WTC11 (cell line): ENCODE results near the gene CDKL2. TPM values are rescaled to one million over a fixed set of nuclear protein-coding genes. Genes with fewer than 3 reads are reported as not detected.
"Not testable (repeated sequence)": the region's sequence is repeated elsewhere in the genome, so short reads cannot be mapped to it uniquely, and the experiment has no call there.

ENCODE experiments used
- ATAC-seq: fragments of 200-7000 bp; cut with Tn5 transposase; 2 replicates; pipeline ENCODE4 v1.10.0; 2021; ENCODE audit warnings: mild to moderate bottlenecking, moderate library complexity
- CTCF ChIA-PET: fragments of 300-600 bp; sonication (Branson Sonifier 250); formaldehyde crosslinking; loops from one replicate; lab custom pipeline; 2021; ENCODE audit warnings: antibody characterized with exemption; lab: Charles Lee
- POLR2A ChIA-PET: fragments of 350-600 bp; sonication (Branson Sonifier 250); formaldehyde crosslinking; loops from one replicate; lab custom pipeline; 2021; ENCODE audit warnings: antibody characterized with exemption; lab: Charles Lee
- DNase-seq: peaks from one replicate; pipeline ENCODE4 v3.0.0; 2021; ENCODE audit warnings: low spot score
- H3K27ac Mint-ChIP-seq: 2 replicates; pipeline ENCODE4 v1.8.0; 2021; ENCODE audit warnings: mixed read lengths
- H3K27me3 Mint-ChIP-seq: 2 replicates; pipeline ENCODE4 v1.8.0; 2021; ENCODE audit warnings: low read depth, mild to moderate bottlenecking, moderate library complexity, mixed read lengths
- H3K36me3 Mint-ChIP-seq: 2 replicates; pipeline ENCODE4 v1.8.0; 2021; ENCODE audit warnings: mixed read lengths
- H3K4me1 Mint-ChIP-seq: 2 replicates; pipeline ENCODE4 v1.8.0; 2022; ENCODE audit warnings: mixed read lengths
- H3K4me3 Mint-ChIP-seq: 2 replicates; pipeline ENCODE4 v1.8.0; 2021; ENCODE audit warnings: mild to moderate bottlenecking, moderate library complexity, mixed read lengths
- H3K9me3 Mint-ChIP-seq: 2 replicates; pipeline ENCODE4 v1.8.0; 2021; ENCODE audit warnings: mixed read lengths
- ATF1 ChIP-seq: sonication (generic); formaldehyde crosslinking; IDR thresholded peaks from 2 replicates; pipeline ENCODE4 v1.8.1; 2023; ENCODE audit warnings: mild to moderate bottlenecking, moderate library complexity, missing genetic modification reagents
- CREM ChIP-seq: sonication (generic); formaldehyde crosslinking; IDR thresholded peaks from 2 replicates; pipeline ENCODE4 v1.8.1; 2022; ENCODE audit warnings: mild to moderate bottlenecking, missing genetic modification reagents, moderate library complexity
- ELF4 ChIP-seq: sonication (generic); formaldehyde crosslinking; IDR thresholded peaks from 2 replicates; pipeline ENCODE4 v1.8.1; 2022; ENCODE audit warnings: low read depth, mild to moderate bottlenecking, moderate library complexity, missing genetic modification reagents
- EMX1 ChIP-seq: fragments of 250-450 bp; sonication (Bioruptor Pico); IDR thresholded peaks from 2 replicates; pipeline ENCODE4 v1.8.0; 2021; ENCODE audit warnings: mild to moderate bottlenecking
- ESRRA ChIP-seq: sonication (generic); formaldehyde crosslinking; IDR thresholded peaks from 2 replicates; pipeline ENCODE4 v1.8.1; 2022; ENCODE audit warnings: mild to moderate bottlenecking, missing genetic modification reagents, borderline replicate concordance
- GABPB1 ChIP-seq: sonication (generic); formaldehyde crosslinking; IDR thresholded peaks from 2 replicates; pipeline ENCODE4 v1.8.1; 2023; ENCODE audit warnings: mild to moderate bottlenecking, missing genetic modification reagents
- JUN ChIP-seq: sonication (generic); formaldehyde crosslinking; IDR thresholded peaks from 2 replicates; pipeline ENCODE4 v1.8.0; 2023; ENCODE audit warnings: mild to moderate bottlenecking, missing genetic modification reagents
- KAT7 ChIP-seq: sonication (generic); formaldehyde crosslinking; IDR thresholded peaks from 2 replicates; pipeline ENCODE4 v1.8.1; 2023; ENCODE audit warnings: missing genetic modification reagents, mild to moderate bottlenecking, borderline replicate concordance
- MAX ChIP-seq: sonication (generic); formaldehyde crosslinking; IDR thresholded peaks from 2 replicates; pipeline ENCODE4 v1.8.0; 2022; ENCODE audit warnings: mild to moderate bottlenecking, missing genetic modification reagents
- MXD4 ChIP-seq: fragments of 250-450 bp; sonication (Bioruptor Pico); IDR thresholded peaks from 2 replicates; pipeline ENCODE4 v1.8.0; 2021; ENCODE audit warnings: mild to moderate bottlenecking, moderate library complexity, borderline replicate concordance
- MYBL2 ChIP-seq: sonication (generic); formaldehyde crosslinking; IDR thresholded peaks from 2 replicates; pipeline ENCODE4 v1.8.1; 2023; ENCODE audit warnings: mild to moderate bottlenecking, moderate library complexity, missing genetic modification reagents
- NR1H2 ChIP-seq: sonication (generic); formaldehyde crosslinking; IDR thresholded peaks from 2 replicates; pipeline ENCODE4 v1.9.0; 2021; ENCODE audit warnings: mild to moderate bottlenecking, moderate library complexity, missing genetic modification reagents
- PRRX2 ChIP-seq: fragments of 250-450 bp; sonication (Bioruptor Pico); IDR thresholded peaks from 2 replicates; pipeline ENCODE4 v1.8.0; 2021; ENCODE audit warnings: mild to moderate bottlenecking
- SMAD3 ChIP-seq: sonication (generic); formaldehyde crosslinking; IDR thresholded peaks from 2 replicates; pipeline ENCODE4 v1.8.0; 2022; ENCODE audit warnings: missing genetic modification reagents, mild to moderate bottlenecking, borderline replicate concordance
- TCF7 ChIP-seq: sonication (generic); formaldehyde crosslinking; IDR thresholded peaks from 2 replicates; pipeline ENCODE4 v1.8.0; 2022; ENCODE audit warnings: mild to moderate bottlenecking, low read depth, missing genetic modification reagents, moderate library complexity
- USF1 ChIP-seq: sonication (generic); formaldehyde crosslinking; IDR thresholded peaks from 2 replicates; pipeline ENCODE4 v1.8.0; 2022; ENCODE audit warnings: mild to moderate bottlenecking, missing genetic modification reagents
- ZBTB21 ChIP-seq: sonication (generic); formaldehyde crosslinking; IDR thresholded peaks from 2 replicates; pipeline ENCODE4 v1.8.1; 2023; ENCODE audit warnings: mild to moderate bottlenecking, missing genetic modification reagents, borderline replicate concordance
- ZMAT4 ChIP-seq: fragments of 250-450 bp; sonication (Bioruptor Pico); IDR thresholded peaks from 2 replicates; pipeline ENCODE4 v1.9.0; 2021; ENCODE audit warnings: mild to moderate bottlenecking
- ZNF232 ChIP-seq: sonication (generic); formaldehyde crosslinking; IDR thresholded peaks from 2 replicates; pipeline ENCODE4 v1.8.0; 2022; ENCODE audit warnings: mild to moderate bottlenecking, missing genetic modification reagents
- ZNF396 ChIP-seq: fragments of 250-450 bp; sonication (Bioruptor Pico); IDR thresholded peaks from 2 replicates; pipeline ENCODE4 v1.8.0; 2021; ENCODE audit warnings: mild to moderate bottlenecking, moderate library complexity, borderline replicate concordance
- ZNF416 ChIP-seq: fragments of 250-450 bp; sonication (Bioruptor Pico); IDR thresholded peaks from 2 replicates; pipeline ENCODE4 v1.9.0; 2021; ENCODE audit warnings: mild to moderate bottlenecking, inconsistent platforms
- ZNF671 ChIP-seq: fragments of 250-450 bp; sonication (Bioruptor Pico); IDR thresholded peaks from 2 replicates; pipeline ENCODE4 v1.8.0; 2021; ENCODE audit warnings: mild to moderate bottlenecking
- ZSCAN18 ChIP-seq: fragments of 250-450 bp; sonication (Bioruptor Pico); IDR thresholded peaks from 2 replicates; pipeline ENCODE4 v2.1.2; 2022; ENCODE audit warnings: mild to moderate bottlenecking, moderate library complexity
- total RNA-seq: library from RNA; stranded (reverse); gene quantifications from 3 replicates; pipeline ENCODE4 v1.2.3, GENCODE V29; 2021
- TF ChIP-seq, protein P1 (sequence below): sonication (generic); formaldehyde crosslinking; IDR thresholded peaks from 2 replicates; pipeline ENCODE4 v1.8.1; 2022; ENCODE audit warnings: low read depth, missing genetic modification reagents, borderline replicate concordance
- TF ChIP-seq, protein P2 (sequence below): sonication (generic); formaldehyde crosslinking; IDR thresholded peaks from 2 replicates; pipeline ENCODE4 v1.8.0; 2023; ENCODE audit warnings: missing genetic modification reagents
- TF ChIP-seq, protein P3 (sequence below): sonication (generic); formaldehyde crosslinking; IDR thresholded peaks from 2 replicates; pipeline ENCODE4 v1.8.1; 2023; ENCODE audit warnings: mild to moderate bottlenecking, missing genetic modification reagents
- TF ChIP-seq, protein P4 (sequence below): sonication (generic); formaldehyde crosslinking; IDR thresholded peaks from 2 replicates; pipeline ENCODE4 v1.8.1; 2022; ENCODE audit warnings: low read depth, mild to moderate bottlenecking, moderate library complexity, missing genetic modification reagents, borderline replicate concordance

CDKL2 gene
- total RNA-seq, 1 experiment from 2014 or later, result 1.7 TPM

DNA sequence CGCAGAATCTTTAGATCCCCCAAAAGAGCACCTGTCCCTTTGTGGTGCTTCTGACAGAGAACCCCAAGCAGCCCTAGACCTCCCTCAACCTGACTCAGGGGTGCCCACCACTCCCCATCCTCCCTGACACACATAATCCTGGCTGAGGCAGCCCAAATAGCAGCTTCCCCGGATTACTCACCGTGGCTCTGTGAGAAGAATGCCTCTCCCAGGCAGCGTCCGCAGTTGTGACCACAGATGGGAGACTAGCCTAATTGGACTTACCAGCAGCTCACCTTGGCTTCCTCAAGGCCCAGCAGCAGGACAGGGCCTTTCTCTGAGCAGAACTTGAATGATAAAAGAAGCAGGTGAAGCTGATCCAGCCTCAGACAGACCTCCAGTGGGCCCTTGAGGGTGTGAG is 84.8 kb downstream of the CDKL2 start:
- Mint-ChIP-seq H3K36me3 (no peaks in the 10 kb centered on the region), H3K27me3 (no peaks in the 10 kb centered on the region), H3K4me1 (no peaks in the 10 kb centered on the region), H3K27ac (no peak overlapping the region), H3K9me3 (no peaks in the 10 kb centered on the region), H3K4me3 (no peak overlapping the region)
- ChIA-PET POLR2A (no interaction called here), CTCF (interaction anchor here (0.6 kb wide), 1 partner anchor 16 kb away, joined by 5 read pairs; no protein-coding TSS in a partner anchor)
- no peak for DNase-seq
- no peak for TF ChIP-seq ZMAT4 (CRISPR knock-in tag)
- TF ChIP-seq ZSCAN18 (CRISPR knock-in tag), result no peak
- TF ChIP-seq ZNF671, result no peak
- TF ChIP-seq, protein P1, sequence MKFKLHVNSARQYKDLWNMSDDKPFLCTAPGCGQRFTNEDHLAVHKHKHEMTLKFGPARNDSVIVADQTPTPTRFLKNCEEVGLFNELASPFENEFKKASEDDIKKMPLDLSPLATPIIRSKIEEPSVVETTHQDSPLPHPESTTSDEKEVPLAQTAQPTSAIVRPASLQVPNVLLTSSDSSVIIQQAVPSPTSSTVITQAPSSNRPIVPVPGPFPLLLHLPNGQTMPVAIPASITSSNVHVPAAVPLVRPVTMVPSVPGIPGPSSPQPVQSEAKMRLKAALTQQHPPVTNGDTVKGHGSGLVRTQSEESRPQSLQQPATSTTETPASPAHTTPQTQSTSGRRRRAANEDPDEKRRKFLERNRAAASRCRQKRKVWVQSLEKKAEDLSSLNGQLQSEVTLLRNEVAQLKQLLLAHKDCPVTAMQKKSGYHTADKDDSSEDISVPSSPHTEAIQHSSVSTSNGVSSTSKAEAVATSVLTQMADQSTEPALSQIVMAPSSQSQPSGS, result no peak
- TF ChIP-seq ZNF416, result no peak
- TF ChIP-seq, protein P2, sequence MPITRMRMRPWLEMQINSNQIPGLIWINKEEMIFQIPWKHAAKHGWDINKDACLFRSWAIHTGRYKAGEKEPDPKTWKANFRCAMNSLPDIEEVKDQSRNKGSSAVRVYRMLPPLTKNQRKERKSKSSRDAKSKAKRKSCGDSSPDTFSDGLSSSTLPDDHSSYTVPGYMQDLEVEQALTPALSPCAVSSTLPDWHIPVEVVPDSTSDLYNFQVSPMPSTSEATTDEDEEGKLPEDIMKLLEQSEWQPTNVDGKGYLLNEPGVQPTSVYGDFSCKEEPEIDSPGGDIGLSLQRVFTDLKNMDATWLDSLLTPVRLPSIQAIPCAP (CRISPR knock-in tag), result no peak
- no peak for TF ChIP-seq ATF1 (CRISPR knock-in tag)
- no peak for TF ChIP-seq ELF4 (CRISPR knock-in tag)
- no peak for TF ChIP-seq USF1
- TF ChIP-seq ESRRA (CRISPR knock-in tag), result no peak
- TF ChIP-seq ZNF232 (CRISPR knock-in tag), result no peak
- TF ChIP-seq ZBTB21 (CRISPR knock-in tag), result no peak
- TF ChIP-seq NR1H2, result no peak
- TF ChIP-seq, protein P3, sequence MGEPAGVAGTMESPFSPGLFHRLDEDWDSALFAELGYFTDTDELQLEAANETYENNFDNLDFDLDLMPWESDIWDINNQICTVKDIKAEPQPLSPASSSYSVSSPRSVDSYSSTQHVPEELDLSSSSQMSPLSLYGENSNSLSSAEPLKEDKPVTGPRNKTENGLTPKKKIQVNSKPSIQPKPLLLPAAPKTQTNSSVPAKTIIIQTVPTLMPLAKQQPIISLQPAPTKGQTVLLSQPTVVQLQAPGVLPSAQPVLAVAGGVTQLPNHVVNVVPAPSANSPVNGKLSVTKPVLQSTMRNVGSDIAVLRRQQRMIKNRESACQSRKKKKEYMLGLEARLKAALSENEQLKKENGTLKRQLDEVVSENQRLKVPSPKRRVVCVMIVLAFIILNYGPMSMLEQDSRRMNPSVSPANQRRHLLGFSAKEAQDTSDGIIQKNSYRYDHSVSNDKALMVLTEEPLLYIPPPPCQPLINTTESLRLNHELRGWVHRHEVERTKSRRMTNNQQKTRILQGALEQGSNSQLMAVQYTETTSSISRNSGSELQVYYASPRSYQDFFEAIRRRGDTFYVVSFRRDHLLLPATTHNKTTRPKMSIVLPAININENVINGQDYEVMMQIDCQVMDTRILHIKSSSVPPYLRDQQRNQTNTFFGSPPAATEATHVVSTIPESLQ (CRISPR knock-in tag), result no peak
- ATAC-seq, result 0 out of 2 replicates have a peak, but pooled peaks have one; percentile 34

DNA sequence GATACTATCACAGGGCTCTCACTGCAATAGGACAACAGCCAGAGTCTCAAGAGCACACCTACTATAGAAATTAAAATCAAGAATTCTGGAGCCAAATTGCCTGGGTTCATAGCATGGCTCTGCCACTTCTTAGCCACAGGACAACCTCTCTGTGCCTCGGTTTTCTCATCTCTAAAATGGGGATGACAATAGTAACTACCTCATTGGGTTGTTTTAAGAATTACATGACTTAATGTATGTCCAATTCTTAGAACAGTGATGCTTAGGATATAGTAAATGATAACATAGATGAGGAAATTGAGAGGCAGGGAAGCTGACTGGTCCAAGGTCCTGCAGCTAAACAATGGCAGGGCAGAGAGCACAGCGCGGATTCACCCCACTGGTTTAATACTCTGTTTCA is 85.5 kb downstream of the CDKL2 start:
- no peaks in the 10 kb centered on the region for H3K4me1 Mint-ChIP-seq
- no peaks in the 10 kb centered on the region for H3K9me3 Mint-ChIP-seq
- ATAC-seq (no peak), DNase-seq (no peak)
- POLR2A ChIA-PET, result no interaction called here
- CTCF ChIA-PET, result interaction anchor here (0.6 kb wide), 1 partner anchor 16 kb away, joined by 5 read pairs; no protein-coding TSS in a partner anchor
- no peak overlapping the region for H3K27ac Mint-ChIP-seq
- no peak for TF ChIP-seq CREM
- TF ChIP-seq JUN (CRISPR knock-in tag), result no peak
- TF ChIP-seq, protein P4, sequence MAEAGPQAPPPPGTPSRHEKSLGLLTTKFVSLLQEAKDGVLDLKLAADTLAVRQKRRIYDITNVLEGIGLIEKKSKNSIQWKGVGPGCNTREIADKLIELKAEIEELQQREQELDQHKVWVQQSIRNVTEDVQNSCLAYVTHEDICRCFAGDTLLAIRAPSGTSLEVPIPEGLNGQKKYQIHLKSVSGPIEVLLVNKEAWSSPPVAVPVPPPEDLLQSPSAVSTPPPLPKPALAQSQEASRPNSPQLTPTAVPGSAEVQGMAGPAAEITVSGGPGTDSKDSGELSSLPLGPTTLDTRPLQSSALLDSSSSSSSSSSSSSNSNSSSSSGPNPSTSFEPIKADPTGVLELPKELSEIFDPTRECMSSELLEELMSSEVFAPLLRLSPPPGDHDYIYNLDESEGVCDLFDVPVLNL (CRISPR knock-in tag), result no peak
- no peak for TF ChIP-seq TCF7 (CRISPR knock-in tag)
- no peak for TF ChIP-seq NR1H2
- no peak for TF ChIP-seq MYBL2 (CRISPR knock-in tag)
- TF ChIP-seq MXD4, result no peak
- no peak for TF ChIP-seq EMX1 (CRISPR knock-in tag)
- no peak for TF ChIP-seq MAX (CRISPR knock-in tag)
- no peak for TF ChIP-seq GABPB1
- TF ChIP-seq SMAD3 (CRISPR knock-in tag), result no peak
- no peak for TF ChIP-seq PRRX2
- TF ChIP-seq ZNF396 (CRISPR knock-in tag), result no peak
- TF ChIP-seq KAT7 (CRISPR knock-in tag), result no peak
- TF ChIP-seq, all 79 proteins: peak for 0
- Mint-ChIP-seq H3K36me3 (no peaks in the 10 kb centered on the region), H3K4me3 (no peak overlapping the region), H3K27me3 (no peaks in the 10 kb centered on the region)

DNA sequence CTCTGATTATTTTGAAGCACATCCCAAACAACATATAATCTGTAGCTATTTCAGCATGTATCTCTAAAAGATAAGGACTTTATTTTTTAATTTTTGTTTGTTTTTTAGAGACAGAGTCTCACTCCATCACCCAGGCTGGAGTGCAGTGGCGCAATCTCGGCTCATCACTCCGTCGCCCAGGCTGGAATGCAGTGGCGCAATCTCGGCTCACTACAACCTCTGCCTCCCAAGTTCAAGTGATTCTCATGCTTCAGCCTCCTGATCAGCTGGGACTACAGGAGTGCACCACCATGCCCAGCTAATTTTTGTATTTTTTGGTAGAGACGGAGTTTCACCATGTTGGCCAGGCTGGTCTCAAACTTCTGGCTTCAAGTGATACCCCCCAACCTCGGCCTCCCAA is 86.1 kb downstream of the CDKL2 start:
- POLR2A ChIA-PET, DNase-seq, H3K4me1 Mint-ChIP-seq, CTCF ChIA-PET, H3K36me3 Mint-ChIP-seq, ATAC-seq, H3K4me3 Mint-ChIP-seq, H3K27ac Mint-ChIP-seq, H3K9me3 Mint-ChIP-seq, H3K27me3 Mint-ChIP-seq: not testable (repeated sequence)
